Left lung (tissue), 10 donors: ENCODE measurements around the gene CCDC142. TPM values are rescaled to one million over a fixed set of nuclear protein-coding genes. Genes with fewer than 3 reads are reported as not detected.

Experiments
- ATAC-seq: fragments of 200-7000 bp; cut with Tn5 transposase; one replicate; pipeline ENCODE4 v1.9.1; 2020; ENCODE audit warnings: moderate library complexity
- DNase-seq, 4 donors: peaks; one replicate each; pipeline ENCODE4 v3.0.0-alpha.2; 2013 to 2020
- H3K27ac ChIP-seq, 2 donors: fragments of 200-600 bp; sonication (generic) in 1 of 2; one replicate each; pipeline versions ENCODE4 v1.5.0 to v1.8.0; 2020 to 2021
- H3K27me3 ChIP-seq, 2 donors: fragments of 200-600 bp; sonication (generic) in 1 of 2; one replicate each; pipeline versions ENCODE4 v1.5.0 to v1.8.0; 2020 to 2021
- H3K36me3 ChIP-seq, 2 donors: fragments of 200-600 bp; sonication (generic) in 1 of 2; one replicate each; pipeline versions ENCODE4 v1.5.0 to v1.8.0; 2020 to 2021
- H3K4me1 ChIP-seq, 2 donors: fragments of 200-600 bp; one replicate each; pipeline ENCODE4 v1.8.0; 2021
- H3K4me3 ChIP-seq, 2 donors: fragments of 200-600 bp; sonication (generic) in 1 of 2; one replicate each; pipeline versions ENCODE4 v1.5.0 to v1.8.0; 2020 to 2021; ENCODE audit warnings: mild to moderate bottlenecking in 1 of 2
- H3K9me3 ChIP-seq, 2 donors: fragments of 200-600 bp; sonication (generic) in 1 of 2; one replicate each; pipeline versions ENCODE4 v1.5.0 to v1.8.0; 2020 to 2021
- intact Hi-C, 2 donors: fragments of 100-400 bp; cut with DNase I; formaldehyde crosslinking; loops; one replicate each; pipeline versions ENCODE4 v1.11.2 to v1.14.2; 2022
- polyA plus RNA-seq, 6 donors: library from polyadenylated mRNA; unstranded; fragments of 120-200 nt; gene quantifications; one replicate each; pipeline ENCODE4 v1.2.1, GENCODE V29; 2013; ENCODE audit not compliant: insufficient read length in 6 of 6
- total RNA-seq, 2 donors: library from RNA; stranded (reverse); fragmentation: NEBNext Ultra II Directional; extraction: Animal tissue kit (Norgen Biotek cat#: 25700); gene quantifications; one replicate each; pipeline ENCODE4 v1.2.1, GENCODE V29; 2021
- TF ChIP-seq, protein P1 (sequence below), 2 donors: fragments of 200-600 bp; sonication (generic) in 1 of 2; IDR thresholded peaks; one replicate each; pipeline versions ENCODE4 v1.5.0 to v1.8.0; 2021; ENCODE audit warnings: antibody characterized with exemption in 2 of 2
- donor health status: DM: no; HTN: yes; CAD: no.
- donor health status: DM: no; HTN: no; CAD: no.

CCDC142 gene
- total and polyA plus RNA-seq, 8 donors = 12.1 to 18.6 (median 17.3) TPM

GRCh38 chr2:74429487-74430451, 53.0 kb downstream of the CCDC142 start:
- intact Hi-C loops = no loop called here
- TF ChIP-seq, protein P1, sequence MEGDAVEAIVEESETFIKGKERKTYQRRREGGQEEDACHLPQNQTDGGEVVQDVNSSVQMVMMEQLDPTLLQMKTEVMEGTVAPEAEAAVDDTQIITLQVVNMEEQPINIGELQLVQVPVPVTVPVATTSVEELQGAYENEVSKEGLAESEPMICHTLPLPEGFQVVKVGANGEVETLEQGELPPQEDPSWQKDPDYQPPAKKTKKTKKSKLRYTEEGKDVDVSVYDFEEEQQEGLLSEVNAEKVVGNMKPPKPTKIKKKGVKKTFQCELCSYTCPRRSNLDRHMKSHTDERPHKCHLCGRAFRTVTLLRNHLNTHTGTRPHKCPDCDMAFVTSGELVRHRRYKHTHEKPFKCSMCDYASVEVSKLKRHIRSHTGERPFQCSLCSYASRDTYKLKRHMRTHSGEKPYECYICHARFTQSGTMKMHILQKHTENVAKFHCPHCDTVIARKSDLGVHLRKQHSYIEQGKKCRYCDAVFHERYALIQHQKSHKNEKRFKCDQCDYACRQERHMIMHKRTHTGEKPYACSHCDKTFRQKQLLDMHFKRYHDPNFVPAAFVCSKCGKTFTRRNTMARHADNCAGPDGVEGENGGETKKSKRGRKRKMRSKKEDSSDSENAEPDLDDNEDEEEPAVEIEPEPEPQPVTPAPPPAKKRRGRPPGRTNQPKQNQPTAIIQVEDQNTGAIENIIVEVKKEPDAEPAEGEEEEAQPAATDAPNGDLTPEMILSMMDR (IDR thresholded peaks at IDR 0.05) = no peak
- H3K4me1 ChIP-seq = no peaks in the 10 kb centered on the region
- no peak overlapping the region for H3K4me3 ChIP-seq
- DNase-seq (no peak), ATAC-seq (no peak)
- H3K27ac ChIP-seq = no peak overlapping the region
- no peaks in the 10 kb centered on the region for H3K9me3 ChIP-seq
- peaks cover 0 to 73% of the 10 kb centered on the region in 2 donors for H3K36me3 ChIP-seq
- H3K27me3 ChIP-seq = no peaks in the 10 kb centered on the region

GRCh38 chr2:74428675-74429074, 54.1 kb downstream of the CCDC142 start:
- intact Hi-C loops = no loop called here
- H3K36me3 ChIP-seq = peaks cover 0 to 74% of the 10 kb centered on the region in 2 donors
- TF ChIP-seq, protein P1 (IDR thresholded peaks at IDR 0.05) = no peak
- H3K27ac ChIP-seq = no peak overlapping the region
- H3K27me3 ChIP-seq = no peaks in the 10 kb centered on the region
- no peaks in the 10 kb centered on the region for H3K4me1 ChIP-seq
- ATAC-seq = no peak
- no peaks in the 10 kb centered on the region for H3K9me3 ChIP-seq
- no peak overlapping the region for H3K4me3 ChIP-seq
- no peak for DNase-seq

GRCh38 chr2:74427551-74427950, 55.2 kb downstream of the CCDC142 start:
- ATAC-seq = no peak
- TF ChIP-seq, protein P1 (IDR thresholded peaks at IDR 0.05) = no peak
- Histone ChIP-seq H3K27ac (no peak overlapping the region), H3K4me1 (no peaks in the 10 kb centered on the region), H3K4me3 (no peak overlapping the region), H3K9me3 (no peaks in the 10 kb centered on the region), H3K36me3 (peaks cover 0 to 74% of the 10 kb centered on the region in 2 donors), H3K27me3 (no peaks in the 10 kb centered on the region)
- intact Hi-C loops = no loop called here
- DNase-seq = no peak

GRCh38 chr2:74426181-74426758, 56.5 kb downstream of the CCDC142 start:
- intact Hi-C loops = no loop called here
- H3K4me1 ChIP-seq = peaks cover 0 to 9% of the 10 kb centered on the region in 2 donors
- no peak overlapping the region for H3K4me3 ChIP-seq
- TF ChIP-seq, protein P1 (IDR thresholded peaks at IDR 0.05) = no peak
- peaks cover 0 to 7% of the 10 kb centered on the region in 2 donors for H3K27me3 ChIP-seq
- no peak for ATAC-seq
- DNase-seq = no peak
- H3K9me3 ChIP-seq = no peaks in the 10 kb centered on the region
- H3K27ac ChIP-seq = no peak overlapping the region
- H3K36me3 ChIP-seq = peaks cover 0 to 63% of the 10 kb centered on the region in 2 donors

GRCh38 chr2:74425523-74425922, 57.3 kb downstream of the CCDC142 start:
- H3K4me1 ChIP-seq = peaks cover 4 to 17% of the 10 kb centered on the region in 2 donors
- H3K27ac ChIP-seq = no peak overlapping the region
- peaks cover 0 to 7% of the 10 kb centered on the region in 2 donors for H3K27me3 ChIP-seq
- no peak overlapping the region for H3K4me3 ChIP-seq
- ATAC-seq (no peak), DNase-seq (no peak)
- H3K36me3 ChIP-seq = peaks cover 0 to 59% of the 10 kb centered on the region in 2 donors
- TF ChIP-seq, protein P1 (IDR thresholded peaks at IDR 0.05) = no peak
- no peaks in the 10 kb centered on the region for H3K9me3 ChIP-seq
- intact Hi-C loops = no loop called here
